Neural progenitor cell (in vitro differentiated cells): ENCODE results near the gene CFAP54.

Experiments
- EZH2 ChIP-seq: fragments of 200-600 bp; sonication (generic); IDR thresholded peaks from 2 replicates; pipeline ENCODE4 v1.6.1; 2017; ENCODE audit warnings: antibody characterized with exemption, mild to moderate bottlenecking, moderate library complexity
- EZH2phosphoT487 ChIP-seq: fragments of 200-600 bp; sonication (generic); IDR thresholded peaks from 2 replicates; pipeline ENCODE4 v1.6.1; 2017; ENCODE audit warnings: antibody characterized with exemption
- TF ChIP-seq, protein P1 (sequence below): fragments of 200-600 bp; sonication (generic); IDR thresholded peaks from 2 replicates; pipeline ENCODE4 v1.5.1; 2017; ENCODE audit warnings: antibody characterized with exemption, mild to moderate bottlenecking

DNA sequence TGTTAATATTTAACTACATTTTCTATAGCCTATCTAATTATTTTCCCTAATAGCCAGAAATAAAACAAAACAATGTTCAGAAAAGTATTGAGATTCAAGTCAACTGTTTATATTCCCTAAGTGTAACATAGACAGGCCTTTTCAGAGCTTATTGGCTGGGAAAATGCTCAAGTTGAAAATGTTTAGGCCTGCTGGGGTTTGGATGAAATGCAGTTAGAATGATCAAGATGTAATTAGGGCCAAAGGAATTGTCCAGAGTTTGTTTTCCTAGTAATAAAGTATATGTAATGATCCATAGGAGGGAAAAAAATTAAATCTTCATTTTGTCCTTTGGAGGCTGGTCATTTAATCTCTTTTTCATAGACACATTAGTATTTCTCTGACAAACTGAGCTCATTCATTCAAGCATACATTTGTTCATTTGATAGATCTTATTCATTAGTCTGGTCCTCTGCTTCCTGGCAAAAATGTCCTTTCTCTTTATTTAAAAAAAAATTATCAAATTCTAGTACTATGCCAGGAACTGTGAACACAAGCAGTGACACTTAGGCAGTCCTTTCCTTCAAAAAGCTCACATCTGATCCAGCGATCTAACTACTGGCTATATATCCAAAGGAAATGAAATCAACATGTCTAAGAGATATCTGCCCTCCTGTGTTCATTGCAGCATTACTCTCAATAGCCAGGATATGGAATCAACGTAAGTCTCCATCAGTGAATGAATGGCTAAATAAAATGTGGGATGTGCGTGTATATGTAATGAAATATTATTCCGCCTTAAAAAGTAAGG is 377.6 kb downstream of the CFAP54 start:
- TF ChIP-seq, protein P1, sequence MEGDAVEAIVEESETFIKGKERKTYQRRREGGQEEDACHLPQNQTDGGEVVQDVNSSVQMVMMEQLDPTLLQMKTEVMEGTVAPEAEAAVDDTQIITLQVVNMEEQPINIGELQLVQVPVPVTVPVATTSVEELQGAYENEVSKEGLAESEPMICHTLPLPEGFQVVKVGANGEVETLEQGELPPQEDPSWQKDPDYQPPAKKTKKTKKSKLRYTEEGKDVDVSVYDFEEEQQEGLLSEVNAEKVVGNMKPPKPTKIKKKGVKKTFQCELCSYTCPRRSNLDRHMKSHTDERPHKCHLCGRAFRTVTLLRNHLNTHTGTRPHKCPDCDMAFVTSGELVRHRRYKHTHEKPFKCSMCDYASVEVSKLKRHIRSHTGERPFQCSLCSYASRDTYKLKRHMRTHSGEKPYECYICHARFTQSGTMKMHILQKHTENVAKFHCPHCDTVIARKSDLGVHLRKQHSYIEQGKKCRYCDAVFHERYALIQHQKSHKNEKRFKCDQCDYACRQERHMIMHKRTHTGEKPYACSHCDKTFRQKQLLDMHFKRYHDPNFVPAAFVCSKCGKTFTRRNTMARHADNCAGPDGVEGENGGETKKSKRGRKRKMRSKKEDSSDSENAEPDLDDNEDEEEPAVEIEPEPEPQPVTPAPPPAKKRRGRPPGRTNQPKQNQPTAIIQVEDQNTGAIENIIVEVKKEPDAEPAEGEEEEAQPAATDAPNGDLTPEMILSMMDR, result no peak
- TF ChIP-seq EZH2 (no peak), EZH2phosphoT487 (no peak)
